HG03064 (cell line): ENCODE measurements around the gene CACNG7.

ENCODE experiments used
- ATAC-seq: cut with Tn5 transposase; IDR thresholded peaks from one replicate; pipeline ENCODE4 v1.9.1; 2021; ENCODE audit warnings: low read depth; ENCODE audit not compliant: unreplicated experiment

Gene CACNG7

GRCh38 chr19:53980539-53981375, 71.7 kb downstream of the CACNG7 start:
- ATAC-seq: no peak

- no peak for ATAC-seq
Measured at GRCh38 chr19:53981376-53981951, 72.4 kb downstream of the CACNG7 start.

- ATAC-seq: no peak
Measured at GRCh38 chr19:53982001-53982451, 72.9 kb downstream of the CACNG7 start.

GRCh38 chr19:53982611-53983010, 73.5 kb downstream of the CACNG7 start:
- no peak for ATAC-seq

- no peak for ATAC-seq
Measured at GRCh38 chr19:53983457-53984289, 74.6 kb downstream of the CACNG7 start.

- ATAC-seq: no peak
Measured at GRCh38 chr19:53985863-53986262, 76.8 kb downstream of the CACNG7 start.

- ATAC-seq: no peak
Measured at GRCh38 chr19:53988981-53989380, 79.9 kb downstream of the CACNG7 start.

- ATAC-seq: no peak
Measured at GRCh38 chr19:53989600-53990533, 80.8 kb downstream of the CACNG7 start.

- no peak for ATAC-seq
Measured at GRCh38 chr19:53991224-53992113, 82.4 kb downstream of the CACNG7 start, which contains the start of gene CACNG6. CACNG6 (plus strand) TSS chr19:53991637; CDS start chr19:53992878, 1,241 bp downstream.

GRCh38 chr19:53992211-53992610, 83.1 kb downstream of the CACNG7 start:
- ATAC-seq: no peak

- no peak for ATAC-seq
Measured at GRCh38 chr19:53992815-53993214, 83.7 kb downstream of the CACNG7 start.

- no peak for ATAC-seq
Measured at GRCh38 chr19:53993448-53993847, 84.4 kb downstream of the CACNG7 start.
